ENCODE measurements around the gene UGT1A1.

Gene UGT1A1

DNA sequence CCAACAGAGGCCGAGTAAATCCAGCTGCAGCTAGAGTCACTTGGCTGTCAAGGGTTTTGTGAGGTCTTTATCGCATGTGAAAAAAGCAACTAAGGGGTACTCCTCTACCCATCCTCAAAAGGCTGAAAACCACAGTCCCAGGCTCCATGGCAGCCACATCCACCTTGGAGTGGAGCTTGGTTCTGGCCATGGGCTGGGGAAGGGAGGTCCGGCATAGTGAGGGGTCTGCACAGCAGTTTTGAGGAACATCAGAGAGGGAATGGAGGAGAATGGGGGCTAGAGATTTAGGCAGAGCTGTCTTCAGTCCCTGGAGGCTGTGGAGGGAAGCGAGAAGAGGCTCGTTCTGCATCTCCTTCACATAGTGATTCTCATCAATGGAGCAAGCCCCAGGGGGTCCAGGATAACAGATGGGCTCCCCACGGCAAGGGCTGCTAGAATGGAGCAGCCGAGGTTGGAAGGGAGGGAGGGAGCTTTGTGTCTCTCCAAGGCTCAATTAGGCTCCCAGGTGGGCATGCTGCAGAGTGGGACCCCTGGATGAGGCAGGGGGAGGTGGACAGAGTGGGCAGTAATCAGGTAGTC is 39.1 kb downstream of the UGT1A1 start:
- DNase-seq = no peak

DNA sequence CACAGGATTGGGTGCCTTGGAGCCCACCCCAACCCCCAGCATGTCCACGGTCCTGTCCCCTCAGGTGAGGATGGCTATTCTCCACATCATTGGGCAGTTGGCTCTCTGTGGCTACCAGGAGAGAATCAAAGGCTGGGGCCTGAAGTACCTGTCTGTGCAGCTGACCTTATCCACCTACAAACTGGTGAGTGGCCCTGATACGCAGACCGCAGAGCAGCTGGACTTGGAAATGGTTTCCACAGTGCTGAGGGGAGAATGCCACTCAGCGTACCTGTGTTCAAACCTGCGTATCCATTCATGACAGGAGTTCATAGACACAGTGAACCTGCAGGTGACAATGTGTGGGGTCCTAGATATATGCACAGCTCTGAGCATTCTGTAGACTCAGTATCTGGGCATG is 39.6 kb downstream of the UGT1A1 start:
- DNase-seq = no peak

DNA sequence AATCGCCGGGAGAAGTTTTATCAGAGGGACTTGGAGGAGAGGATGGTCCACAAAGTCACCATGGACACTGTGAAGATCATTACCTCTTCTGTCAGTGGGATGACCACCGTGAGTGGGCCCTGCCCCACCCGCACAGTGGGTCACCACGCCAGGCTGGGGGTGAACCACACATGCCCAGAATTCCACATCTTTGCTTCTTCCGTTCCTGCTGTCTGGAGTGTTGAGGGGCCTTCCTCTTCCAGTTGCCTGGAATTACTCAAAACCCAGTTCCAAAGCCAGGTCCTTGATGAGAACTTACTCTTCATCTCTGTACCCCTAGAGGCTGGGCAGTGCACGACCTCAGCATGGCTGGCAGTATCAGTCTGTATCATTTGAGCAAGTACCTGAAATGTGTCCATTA is 40.1 kb downstream of the UGT1A1 start:
- DNase-seq = no peak

DNA sequence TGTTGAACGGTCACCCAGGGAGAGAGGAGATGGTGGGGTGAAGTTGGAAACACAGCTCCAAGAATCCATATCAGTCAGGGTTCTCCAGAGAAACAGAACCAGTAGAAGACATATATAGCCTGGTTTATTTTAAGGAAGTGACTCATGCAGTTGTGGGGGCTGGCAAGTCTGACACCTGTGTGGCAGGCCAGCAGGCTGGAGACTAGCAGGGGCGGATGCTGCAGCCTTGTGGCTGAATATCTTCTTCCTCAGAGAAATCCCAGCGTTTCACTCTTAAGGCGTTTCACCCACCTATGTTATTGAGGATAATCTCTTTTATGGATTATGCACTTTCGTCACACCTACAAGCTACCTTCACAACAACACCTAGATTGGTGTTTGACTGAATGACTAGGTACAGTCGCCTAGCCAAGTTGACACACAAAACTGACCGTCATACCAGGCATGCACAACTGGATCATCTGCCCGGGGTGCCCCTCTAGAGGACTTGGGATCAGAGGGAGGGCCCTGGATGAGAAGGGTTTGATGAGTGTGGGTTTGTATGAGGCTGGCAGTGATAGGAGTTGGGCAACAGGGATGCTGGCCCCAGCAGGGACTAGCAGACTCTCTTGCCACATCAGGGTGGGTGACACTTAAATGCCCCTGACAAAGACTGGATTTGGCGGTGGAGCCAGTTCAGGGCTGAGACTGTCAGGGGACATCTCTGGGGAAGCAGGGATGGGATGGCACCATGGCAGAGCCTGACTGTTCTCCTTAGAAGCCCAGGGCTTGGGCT is 41.5 kb downstream of the UGT1A1 start:
- DNase-seq = no peak

DNA sequence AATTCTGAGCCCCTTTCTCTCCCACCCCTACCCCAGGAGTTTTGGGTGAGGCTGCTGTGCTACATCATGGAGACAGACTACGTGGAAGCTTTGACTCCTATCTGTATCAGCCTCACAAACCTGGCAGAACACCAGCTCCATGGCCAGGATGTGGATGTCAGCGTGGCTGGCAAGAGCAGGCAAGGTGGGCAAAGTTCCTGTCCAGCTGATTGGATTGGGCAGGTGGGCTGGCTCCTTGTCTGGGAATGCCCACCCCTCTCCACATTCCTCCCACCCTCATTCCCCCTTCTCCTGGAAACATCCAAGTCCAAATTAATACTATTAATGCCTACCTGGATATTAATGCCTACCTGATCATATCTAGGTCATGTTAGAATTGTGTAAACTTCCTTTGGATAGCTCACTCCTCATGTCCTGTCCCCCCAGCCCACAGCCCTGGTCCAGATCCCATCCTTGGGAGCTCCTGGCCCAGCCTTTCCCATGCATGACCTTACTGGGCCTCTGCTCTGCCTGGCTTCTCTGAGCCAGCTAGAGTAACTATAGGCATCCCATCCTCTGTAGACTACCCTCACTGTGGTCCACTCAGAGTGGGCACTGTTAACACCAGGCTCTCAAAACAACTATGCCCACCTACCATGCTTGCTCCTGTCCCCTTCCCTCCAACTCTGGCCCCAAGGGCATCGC is 42.2 kb downstream of the UGT1A1 start:
- DNase-seq = no peak

DNA sequence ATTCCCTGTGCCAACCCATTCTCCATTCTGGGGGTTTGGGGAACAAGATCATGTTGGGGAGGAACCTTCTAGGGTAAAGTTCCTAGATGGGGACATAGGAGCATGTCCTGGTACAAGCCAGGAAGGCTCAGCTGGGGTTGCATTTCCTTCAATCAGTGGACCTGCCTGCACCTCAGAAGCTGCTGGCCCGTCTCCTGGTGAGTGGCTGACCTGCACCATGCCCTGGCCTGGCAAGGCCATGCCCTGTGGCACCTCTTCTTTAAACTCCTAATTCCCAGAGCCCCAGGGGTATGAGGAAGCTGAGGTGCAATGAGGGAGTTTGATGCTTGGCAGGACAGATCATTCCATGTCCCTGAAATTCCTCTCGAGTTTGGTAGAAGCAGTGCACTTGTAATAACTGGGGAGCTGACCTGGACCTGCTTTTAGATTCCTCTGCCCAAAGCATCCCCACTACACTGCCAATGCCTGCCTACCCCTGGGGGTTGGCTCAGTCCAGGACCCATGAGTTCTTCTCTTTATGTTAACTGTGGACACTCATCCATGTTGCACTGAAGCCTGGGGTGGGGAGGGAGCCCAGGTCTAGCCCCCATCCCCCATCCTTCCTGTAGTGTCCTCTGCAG is 43.3 kb downstream of the UGT1A1 start:
- no peak for DNase-seq

DNA sequence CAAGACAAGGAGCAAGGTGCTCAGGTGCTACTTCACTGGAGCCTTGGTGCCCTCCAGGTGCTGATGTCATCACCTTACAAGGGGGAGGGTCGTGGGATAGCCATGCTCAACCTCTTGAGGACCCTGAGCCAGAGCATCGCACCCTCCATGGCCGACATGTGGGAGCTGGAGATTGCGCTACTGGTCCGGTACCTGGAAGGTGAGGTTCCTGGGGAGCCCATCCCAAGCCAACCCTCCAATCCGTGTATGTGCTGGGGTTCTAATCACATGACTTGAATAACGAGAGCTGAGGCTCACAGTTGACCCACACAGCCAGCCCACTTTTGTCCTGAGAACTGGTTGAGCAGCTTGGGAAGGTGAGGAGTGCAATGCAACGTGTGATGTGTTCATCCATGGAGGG is 43.9 kb downstream of the UGT1A1 start:
- no peak for DNase-seq

DNA sequence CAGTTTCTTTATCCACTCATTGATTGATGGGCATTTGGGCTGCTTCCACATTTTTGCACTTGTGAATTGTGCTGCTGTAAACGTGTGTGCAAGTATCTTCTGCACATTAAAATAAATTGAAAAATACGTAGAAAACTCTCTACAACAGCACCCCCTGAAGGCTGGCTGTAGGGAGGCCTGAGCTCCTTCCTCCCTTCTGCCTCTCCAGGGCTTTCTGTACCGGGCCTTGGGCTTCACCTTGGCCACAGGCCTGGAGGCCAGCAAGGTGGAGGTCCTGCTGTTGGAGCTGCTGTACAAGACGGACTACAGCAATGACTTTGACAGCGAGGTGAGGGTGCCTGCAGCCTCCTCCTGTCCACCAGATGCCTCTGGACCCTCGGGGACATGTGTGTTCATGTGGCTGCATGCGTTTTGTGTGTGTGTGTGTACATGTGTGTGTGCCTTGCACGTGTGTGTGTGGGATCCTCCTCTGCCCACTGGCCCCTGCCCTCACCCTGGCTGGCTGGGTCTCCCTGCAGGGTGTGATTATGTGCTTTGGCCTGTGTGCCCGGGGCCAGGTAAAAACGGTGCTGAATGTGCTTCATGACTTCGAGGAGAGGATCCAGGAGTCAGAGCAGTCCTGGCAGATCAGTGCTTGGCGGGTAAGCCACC is 47.3 kb downstream of the UGT1A1 start:
- DNase-seq = no peak

DNA sequence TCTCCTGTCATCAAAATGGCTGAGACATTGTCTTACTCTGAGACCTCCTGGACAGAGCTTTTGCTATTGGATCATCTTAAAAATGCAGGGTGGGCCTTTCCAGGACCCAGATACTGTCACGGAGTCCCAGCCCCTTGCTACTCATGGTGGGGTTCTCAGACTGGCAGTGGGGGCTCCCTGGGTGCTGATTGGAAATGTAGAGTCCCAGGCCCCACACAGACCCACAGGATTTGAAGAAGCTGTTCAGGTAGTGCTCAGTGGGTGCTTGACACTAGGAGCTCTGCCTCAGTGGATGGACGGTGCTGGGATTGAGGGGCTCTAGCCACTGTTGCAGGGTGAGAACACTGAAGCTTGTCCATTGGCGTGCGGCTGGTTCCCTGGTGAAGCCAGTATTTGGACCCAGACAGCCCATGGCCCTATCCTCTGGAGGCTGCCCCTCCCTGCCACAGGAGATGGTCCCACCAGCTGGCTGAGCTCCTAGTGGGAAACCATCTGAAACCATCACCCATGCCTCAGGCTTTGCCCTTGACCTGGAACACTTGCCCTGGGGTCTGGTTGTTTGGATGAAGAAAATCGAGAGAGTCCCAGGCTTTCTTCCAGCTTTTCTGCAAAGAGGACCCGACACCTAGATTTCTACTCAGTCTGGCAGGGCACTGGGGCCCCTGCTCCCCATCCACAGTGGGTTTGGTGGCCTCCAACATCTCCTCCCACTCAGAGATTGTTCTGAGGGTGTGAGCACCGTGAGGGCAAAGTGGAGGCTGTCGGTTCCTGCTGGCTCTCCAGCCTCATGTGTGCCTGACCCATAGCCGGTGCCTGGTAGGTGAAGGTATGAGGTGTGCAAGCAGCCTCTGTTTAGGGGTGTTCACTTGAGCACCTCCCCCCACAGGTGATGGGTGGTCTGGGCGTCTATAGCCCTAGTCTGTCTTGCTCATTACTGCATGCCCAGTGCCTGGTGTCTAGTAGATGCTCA is 48.2 kb downstream of the UGT1A1 start:
- no peak for DNase-seq

DNA sequence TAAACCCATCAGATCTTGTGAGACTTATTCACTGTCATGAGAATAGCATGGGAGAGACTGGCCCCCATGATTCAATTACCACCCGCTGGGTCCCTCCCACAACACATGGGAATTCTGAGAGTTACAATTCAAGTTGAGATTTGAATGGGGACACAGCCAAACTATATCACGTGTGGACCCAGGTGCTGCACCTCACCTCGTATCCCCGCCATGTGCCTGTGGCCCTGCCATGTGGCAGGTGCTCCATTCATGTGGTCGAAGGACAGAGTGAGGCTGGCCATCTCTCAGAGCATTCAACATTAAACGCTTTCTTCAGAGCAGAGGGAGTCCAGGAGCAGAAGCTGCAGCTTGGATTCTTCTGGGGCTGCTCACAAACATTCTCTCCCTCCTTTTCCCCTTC is 50.3 kb downstream of the UGT1A1 start:
- DNase-seq = no peak

DNA sequence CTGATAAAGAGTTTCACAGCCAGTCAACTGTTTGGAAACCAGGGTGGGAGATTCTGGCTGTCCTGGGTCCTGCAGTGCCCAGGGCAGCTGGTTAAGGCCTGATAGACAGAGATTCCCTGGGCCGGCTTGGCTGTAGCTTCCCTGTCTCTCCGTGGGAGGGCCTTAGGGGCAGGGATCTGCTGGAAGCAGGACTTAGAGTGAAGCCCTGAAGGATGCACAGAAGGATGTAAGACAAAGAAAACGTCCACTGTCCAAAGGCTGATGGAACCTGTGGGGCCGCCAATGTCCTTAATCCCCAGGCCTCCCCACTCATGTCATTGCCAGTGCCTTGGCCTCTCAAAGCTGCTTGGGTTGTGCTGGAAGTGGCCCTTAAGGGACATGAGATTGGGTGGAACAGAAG is 51.0 kb downstream of the UGT1A1 start:
- DNase-seq = no peak

DNA sequence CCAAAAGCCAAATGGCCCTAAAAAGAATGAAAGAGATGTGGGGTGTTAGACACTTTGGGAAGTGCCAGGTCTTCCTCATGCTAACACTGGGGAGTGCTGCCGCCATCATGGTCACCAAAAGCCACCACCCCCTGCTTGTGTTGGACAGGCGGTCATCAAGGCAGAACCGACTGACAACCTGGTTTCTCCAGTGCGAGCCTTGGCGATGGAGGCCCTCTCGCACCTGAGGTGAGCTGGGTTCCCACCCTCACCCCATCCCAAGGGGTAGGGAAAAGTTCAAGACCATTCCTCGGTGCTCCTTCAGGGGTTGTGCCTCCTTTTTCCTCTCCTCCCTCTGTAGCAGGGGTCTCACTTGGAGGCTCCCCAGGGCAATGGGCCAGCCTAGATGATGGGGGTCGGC is 51.7 kb downstream of the UGT1A1 start:
- DNase-seq = no peak

DNA sequence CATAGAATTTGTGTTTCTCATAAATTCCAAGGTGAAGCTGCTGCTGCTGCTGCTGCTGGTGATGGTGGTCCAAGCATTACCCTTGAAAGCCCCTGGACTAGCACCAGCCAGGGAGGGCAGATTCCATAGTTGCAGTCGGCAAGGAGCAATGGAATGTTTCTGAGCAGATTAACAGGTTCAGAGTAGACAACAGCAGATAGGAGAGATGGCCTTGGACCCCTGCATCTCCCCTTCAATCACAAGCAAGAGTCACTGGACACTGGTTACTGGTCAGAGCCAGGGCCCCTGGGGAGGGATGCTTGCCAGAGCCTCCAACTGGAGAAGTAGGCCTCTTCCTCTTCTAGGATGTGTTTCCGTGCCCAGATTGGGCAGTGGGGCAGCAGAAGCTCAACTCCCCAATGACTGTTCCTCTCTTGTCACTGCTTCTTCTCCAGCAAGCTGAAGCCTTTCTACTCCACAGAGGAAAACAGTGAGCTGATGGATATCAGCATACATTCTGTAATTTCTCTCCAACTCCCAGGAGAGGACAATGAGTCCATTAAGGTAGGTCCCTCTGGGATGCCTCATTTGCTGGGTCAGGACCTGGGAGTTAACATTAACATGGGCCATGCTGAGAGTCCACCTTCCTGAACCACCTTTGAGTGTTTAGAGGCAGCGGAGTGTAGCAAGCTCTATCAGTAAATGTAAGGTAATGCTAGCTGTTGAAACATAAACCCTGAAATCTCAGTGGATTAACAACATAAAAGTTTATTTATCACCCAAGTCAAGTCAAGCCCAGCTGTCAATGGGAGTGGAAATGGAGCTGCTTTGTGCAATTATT is 53.4 kb downstream of the UGT1A1 start:
- DNase-seq = no peak

DNA sequence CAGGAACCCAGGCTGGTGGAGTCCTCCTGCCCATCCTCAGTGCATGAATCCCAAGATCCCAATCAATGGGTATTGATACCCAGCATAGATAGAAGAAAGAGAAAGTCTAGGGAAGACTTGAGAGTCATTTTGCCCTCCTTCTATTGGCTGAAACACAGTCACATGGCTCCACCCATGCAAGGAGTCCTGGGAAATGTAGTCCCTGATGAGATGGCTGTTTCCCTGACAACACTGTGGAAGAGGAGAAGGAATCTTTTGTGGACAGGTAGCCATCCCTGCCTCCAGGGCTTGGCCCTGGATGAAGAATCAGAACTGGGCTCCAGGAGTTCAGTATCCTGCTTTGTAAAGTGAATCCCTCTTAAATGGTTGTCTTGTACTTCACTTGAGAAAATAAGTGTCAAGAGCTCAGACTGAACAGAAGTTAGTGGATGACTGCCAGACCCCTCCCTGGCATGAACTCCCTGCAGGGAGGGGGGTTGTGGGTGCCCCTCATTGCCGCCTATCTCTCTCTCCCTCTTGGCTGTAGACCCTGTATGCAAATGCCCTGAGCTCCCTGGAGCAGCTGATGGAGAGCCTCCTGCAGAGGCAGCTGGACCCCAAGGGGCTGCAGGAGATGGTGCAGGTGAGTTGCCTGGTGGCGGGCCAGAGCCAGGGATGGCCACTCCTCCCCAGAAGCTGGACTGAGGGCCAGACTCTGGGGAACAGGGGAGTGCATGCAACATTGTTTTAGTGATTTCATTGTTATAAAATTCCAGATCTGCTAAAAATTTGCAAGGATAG is 54.2 kb downstream of the UGT1A1 start:
- DNase-seq = no peak

DNA sequence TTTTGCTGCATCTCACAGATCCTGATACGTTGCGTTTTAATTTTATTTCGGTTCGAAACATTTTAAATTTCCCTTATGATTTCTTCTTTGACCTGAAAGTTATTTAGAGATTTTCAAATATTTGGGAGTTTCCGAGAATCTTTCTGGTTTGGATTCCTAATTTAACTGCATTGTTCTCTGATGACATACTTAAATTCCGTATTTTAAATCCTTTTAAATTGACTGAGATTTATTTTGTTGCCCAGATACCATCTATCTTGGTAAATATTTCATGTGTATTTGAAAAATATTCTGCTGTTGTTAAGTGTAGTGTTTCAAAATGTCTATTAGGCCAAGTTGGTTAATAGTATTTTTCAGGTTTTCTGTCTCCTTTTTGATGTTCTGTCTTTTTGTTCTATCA is 55.8 kb downstream of the UGT1A1 start:
- no peak for DNase-seq

DNA sequence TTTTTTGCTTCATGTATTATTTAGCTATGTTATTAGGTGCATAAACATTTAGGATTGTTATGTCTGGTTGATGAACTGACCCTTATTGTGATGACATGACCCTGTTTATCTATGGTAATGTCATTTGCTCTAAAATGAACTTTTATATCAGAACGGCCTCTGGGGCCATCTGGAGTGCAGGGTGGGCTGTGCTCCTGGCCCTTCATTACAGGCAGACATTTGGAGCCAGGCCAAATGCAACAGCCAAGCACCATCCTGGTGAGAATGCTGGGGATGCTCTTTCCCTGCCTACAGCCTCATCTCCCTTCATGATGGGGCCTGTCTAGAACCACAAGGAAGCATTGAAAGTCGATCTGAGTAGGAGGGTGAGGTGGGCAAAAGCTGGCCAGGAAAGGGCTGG is 56.3 kb downstream of the UGT1A1 start:
- DNase-seq = no peak

DNA sequence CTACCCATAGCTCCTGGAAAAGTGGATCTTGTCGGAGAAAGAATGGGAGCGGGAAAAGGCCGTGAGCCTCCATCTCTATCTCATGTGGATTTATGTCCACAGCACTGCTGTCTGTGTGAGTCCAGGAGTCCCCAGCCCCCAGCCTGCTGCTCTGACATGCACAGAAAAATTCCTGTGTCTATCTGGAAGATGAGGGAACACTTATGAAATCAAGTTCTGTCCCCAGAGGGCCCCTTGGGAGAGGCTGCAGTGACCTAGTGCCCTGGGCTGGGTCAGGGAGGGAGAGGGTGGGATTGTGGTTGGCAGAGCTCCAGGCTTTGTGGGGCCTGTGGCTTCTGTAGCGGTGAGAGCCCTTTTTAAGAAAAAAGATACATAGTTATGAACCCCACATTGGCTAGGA is 56.7 kb downstream of the UGT1A1 start:
- no peak for DNase-seq

DNA sequence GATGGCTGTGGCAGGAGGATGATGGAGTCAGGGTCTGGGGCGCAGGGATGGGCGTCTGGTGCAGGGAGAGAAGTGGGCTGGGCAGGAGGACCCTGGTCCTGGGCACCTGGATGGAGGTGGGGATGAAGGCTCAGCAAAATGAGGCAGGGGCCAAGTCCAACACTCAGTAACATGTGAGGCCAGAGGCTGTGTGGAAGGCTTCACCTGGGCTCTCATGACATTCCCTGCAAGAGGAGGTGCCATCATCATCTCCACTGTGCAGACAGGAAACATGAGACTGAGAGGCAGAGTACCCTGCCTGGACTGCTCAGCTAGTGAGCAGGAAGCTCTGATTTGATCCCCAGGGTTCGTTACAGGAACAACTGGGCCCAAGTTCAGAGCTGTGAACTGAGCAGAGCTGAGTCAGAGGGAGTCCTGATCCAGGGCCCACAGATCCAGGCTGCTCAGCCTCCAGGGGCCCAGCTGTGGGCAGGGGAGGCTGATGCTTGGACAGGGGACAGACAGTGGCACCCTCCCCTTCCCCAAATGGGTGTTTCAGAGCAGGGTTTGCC is 57.4 kb downstream of the UGT1A1 start:
- no peak for DNase-seq

DNA sequence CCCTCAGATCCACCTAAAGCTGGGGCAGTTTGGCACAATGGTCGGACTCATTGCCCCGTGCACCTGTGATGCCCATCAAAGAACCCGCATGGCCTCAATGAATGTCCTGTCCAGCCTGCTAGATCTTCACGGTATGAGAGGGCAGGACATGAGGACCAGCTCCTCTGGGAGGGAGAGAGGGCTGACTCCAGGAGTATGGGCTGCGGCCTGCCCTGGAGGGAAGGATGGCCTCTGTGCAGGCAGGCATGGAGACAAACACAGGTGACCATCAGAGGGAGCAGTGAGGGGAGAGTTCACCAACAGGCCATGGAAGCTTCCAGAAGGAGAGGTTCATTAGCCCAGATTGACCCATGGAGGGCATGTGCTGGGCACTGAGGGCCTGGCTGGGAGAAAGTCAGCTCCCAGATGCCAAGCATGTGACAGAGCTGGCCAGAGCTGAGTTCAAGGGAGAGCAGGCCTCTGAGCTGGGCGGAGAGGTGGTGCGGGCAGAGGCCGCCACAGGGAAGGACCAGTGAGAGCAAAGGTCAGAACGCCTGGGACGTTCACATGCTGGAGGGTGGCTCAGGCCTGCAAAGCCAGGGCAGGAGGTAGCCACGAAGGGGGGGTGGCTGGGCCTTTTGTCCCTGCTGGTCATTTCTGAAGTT is 58.0 kb downstream of the UGT1A1 start:
- no peak for DNase-seq
